ENCODE results near the gene EXOSC2.

EXOSC2 gene, protein sequence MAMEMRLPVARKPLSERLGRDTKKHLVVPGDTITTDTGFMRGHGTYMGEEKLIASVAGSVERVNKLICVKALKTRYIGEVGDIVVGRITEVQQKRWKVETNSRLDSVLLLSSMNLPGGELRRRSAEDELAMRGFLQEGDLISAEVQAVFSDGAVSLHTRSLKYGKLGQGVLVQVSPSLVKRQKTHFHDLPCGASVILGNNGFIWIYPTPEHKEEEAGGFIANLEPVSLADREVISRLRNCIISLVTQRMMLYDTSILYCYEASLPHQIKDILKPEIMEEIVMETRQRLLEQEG

GRCh38 chr9:130693426-130694191 is at the start of gene EXOSC2:
TSS of gene EXOSC2 (plus strand) at chr9:130693780. CDS start at chr9:130693792, 12 bp downstream.
- DNase-seq, result peak; percentile 99

DNA sequence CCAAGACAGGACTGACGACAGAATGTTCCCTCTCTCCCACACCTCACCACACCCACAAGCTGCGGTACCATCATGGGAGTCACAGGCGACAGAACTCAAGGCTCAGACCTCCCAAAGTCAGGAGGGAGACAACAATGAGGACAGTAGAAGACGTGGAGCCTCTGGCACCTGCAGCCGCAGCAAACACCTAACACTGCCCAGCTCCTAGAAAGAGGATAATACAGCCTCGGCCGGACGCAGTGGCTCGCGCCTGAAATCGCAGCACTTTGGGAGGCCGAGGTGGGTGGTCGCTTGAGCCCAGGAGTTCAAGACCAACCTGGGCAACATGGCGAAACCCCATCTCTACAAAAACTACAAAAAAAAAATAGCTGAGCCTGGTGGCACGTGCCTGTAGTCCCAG is 42.4 kb upstream of the EXOSC2 start:
- DNase-seq, result no peak

GRCh38 chr9:130651752-130652151 is 41.8 kb upstream of the EXOSC2 start:
- no peak for DNase-seq

GRCh38 chr9:130654879-130655278 is 38.7 kb upstream of the EXOSC2 start:
- no peak for DNase-seq

- peak; percentile 17 for DNase-seq
Observed at GRCh38 chr9:130658893-130659698, 34.5 kb upstream of the EXOSC2 start.

DNA sequence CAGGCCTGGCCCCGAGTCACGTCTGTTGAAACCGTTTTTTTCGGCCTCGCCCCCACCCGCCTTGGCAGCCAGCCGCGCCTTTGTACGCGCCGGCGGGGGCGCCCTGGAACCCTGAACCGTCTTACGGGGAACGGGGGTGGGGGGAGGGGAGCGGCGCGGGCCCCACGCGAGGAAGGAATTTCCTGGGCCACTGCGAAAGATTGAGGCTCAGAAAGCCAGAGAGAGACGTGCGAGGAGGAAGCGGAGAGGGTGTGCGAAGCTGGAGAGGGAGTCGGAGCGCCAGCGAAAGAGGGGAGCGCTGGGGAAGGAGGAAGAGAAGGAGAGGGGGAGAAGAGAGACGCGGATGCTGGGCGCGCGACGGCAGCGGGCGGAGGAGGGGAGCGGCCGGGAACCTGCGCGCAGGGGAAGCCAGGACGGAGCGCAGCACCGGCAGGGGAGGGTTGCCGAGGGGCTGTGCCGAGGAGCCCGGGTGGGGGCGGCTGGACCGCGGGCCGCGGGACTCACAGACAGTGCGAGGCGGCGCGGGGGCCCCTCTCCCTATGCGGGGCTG is 33.8 kb upstream of the EXOSC2 start:
- peak; percentile 47 for DNase-seq

DNA sequence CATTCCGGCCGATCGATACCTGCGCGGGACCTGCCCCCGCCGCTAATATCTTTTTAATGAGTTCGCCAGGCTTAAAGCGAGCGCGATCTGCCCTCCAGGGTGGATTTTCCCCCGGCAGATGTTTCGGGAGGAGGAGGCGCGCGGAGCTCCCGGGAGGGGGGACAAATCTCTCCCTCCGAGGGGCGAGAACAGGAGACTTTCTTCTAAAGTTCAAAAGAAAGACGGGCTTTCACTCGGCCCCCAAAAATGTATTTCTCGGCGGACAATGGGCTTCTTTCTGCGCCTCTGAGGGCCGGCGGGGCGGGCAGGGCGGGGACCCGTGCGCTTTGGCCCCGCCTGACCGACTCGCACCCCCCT is 33.3 kb upstream of the EXOSC2 start:
- DNase-seq, result peak; percentile 61

GRCh38 chr9:130660683-130661450 is 32.7 kb upstream of the EXOSC2 start:
- peak; percentile 28 for DNase-seq

- DNase-seq, result no peak
Observed at GRCh38 chr9:130661451-130662098, 32.0 kb upstream of the EXOSC2 start.

GRCh38 chr9:130662099-130662969 is 31.2 kb upstream of the EXOSC2 start:
- DNase-seq, result no peak

DNA sequence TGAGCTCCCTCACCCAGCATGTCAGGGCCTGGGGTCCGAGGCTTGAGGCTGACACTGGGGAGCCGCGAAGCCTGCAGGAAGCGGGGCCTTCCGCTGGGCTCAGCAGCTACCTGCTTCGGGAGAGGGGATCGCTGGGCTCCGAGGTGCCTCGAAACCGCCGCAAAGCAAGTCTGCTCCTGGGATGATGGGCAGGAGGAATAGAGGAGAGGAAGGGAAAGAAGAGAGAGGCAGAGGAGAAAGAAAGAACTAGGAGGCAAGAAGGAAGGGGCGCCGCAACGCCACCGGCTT is 30.7 kb upstream of the EXOSC2 start:
- DNase-seq, result no peak

- peak; percentile 27 for DNase-seq
Observed at GRCh38 chr9:130663258-130663976, 30.2 kb upstream of the EXOSC2 start.

GRCh38 chr9:130663977-130664250 is 29.7 kb upstream of the EXOSC2 start:
- no peak for DNase-seq

DNA sequence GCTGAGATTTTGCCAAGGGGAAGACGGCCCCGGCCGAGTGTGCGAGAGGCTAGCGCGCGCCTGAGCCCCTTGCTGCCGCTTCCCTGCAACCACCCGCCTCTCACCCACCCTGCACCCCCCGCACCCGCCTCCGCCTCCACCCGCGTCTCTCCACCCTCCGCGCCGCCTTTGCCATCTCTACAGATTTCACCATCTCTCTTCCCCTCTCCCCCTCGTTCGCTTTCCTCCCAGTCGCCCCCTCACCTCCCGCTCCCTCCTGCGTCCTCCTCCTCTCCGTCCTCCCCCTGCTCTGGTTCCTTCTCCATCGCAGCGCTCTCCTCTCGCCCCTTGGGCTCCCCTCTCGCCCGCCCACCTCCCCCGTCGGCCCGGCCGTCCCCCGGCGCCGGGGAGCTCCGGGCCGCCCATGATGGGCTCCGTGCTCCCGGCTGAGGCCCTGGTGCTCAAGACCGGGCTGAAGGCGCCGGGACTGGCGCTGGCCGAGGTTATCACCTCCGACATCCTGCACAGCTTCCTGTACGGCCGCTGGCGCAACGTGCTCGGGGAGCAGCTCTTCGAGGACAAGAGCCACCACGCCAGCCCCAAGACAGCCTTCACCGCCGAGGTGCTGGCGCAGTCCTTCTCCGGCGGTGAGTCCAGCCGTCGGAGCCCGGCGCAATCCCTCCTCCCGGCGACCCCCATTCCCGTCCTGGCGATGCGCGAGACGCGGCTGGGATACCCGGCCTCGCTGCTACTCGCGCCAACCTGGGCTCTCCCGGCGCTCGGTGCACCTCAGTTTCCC is 29.1 kb upstream of the EXOSC2 start, which contains the start of gene PRDM12:
Gene PRDM12 (plus strand): TSS at position 344 of the 778 bp plus-strand sequence. CDS start 60 bp downstream, at position 404.
- peak; percentile 36 for DNase-seq

GRCh38 chr9:130665029-130665430 is 28.6 kb upstream of the EXOSC2 start:
- no peak for DNase-seq

- DNase-seq, result no peak
Observed at GRCh38 chr9:130665431-130666392, 27.9 kb upstream of the EXOSC2 start.

GRCh38 chr9:130666393-130667119 is 27.0 kb upstream of the EXOSC2 start:
- no peak for DNase-seq

DNA sequence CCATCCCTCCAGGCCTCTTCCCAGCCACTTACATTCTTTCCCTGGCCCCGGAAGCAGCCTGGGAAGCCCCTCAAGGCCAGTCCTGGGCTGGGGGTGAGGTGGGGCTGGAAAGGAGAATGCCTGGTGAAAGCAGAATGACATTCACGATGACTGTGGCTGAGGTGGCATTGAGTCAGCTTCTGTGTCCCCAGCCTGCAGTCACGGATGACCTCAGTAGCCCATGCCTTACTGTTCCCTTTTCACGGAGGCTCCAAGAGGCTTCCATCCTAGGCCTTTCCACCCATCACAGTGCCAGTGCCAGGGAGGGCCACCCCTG is 26.5 kb upstream of the EXOSC2 start:
- no peak for DNase-seq

Measured in NCI-H82 (cell line).